Stimulated activated effector memory CD8-positive, alpha-beta T cell treated with anti-CD3 and anti-CD28 coated beads, Interleukin-12 subunit alpha, Interleukin-12 subunit beta, amount 100 ng/mL, for 72 hours (primary cell): ENCODE results near the gene ISOC2.
"Not testable (repeated sequence)": the region's sequence is repeated elsewhere in the genome, so short reads cannot be mapped to it uniquely, and the experiment has no call there.

ENCODE experiments used
- ATAC-seq: fragments of 150-1000 bp; cut with Tn5 transposase; 2 replicates; pipeline ENCODE4 v1.10.0; 2021
- DNase-seq, 2 donors: peaks; one replicate each; pipeline ENCODE4 v3.0.0; 2021 to 2022; ENCODE audit warnings: low spot score in 2 of 2
- H3K27ac Mint-ChIP-seq: one replicate; pipeline ENCODE4 v1.8.0; 2022; ENCODE audit warnings: mild to moderate bottlenecking, mixed read lengths
- H3K36me3 Mint-ChIP-seq: one replicate; pipeline ENCODE4 v1.8.0; 2022; ENCODE audit warnings: mild to moderate bottlenecking, mixed read lengths
- H3K4me1 Mint-ChIP-seq: one replicate; pipeline ENCODE4 v1.8.0; 2022; ENCODE audit warnings: mixed read lengths
- H3K4me3 Mint-ChIP-seq: one replicate; pipeline ENCODE4 v1.8.0; 2022; ENCODE audit warnings: mild to moderate bottlenecking, mixed read lengths
- H3K9me3 Mint-ChIP-seq: one replicate; pipeline ENCODE4 v1.8.0; 2022; ENCODE audit warnings: mixed read lengths

Gene ISOC2

GRCh38 chr19:55426042-55426441 is 35.4 kb downstream of the ISOC2 start:
- DNase-seq (no peak), ATAC-seq (no peak)
- H3K4me1 Mint-ChIP-seq, result peaks cover 6% of the 10 kb centered on the region
- no peaks in the 10 kb centered on the region for H3K9me3 Mint-ChIP-seq
- H3K4me3 Mint-ChIP-seq, result no peak overlapping the region
- H3K36me3 Mint-ChIP-seq, result no peaks in the 10 kb centered on the region
- H3K27ac Mint-ChIP-seq, result no peak overlapping the region

- ATAC-seq (no peak), DNase-seq (no peak)
- H3K36me3 Mint-ChIP-seq, result no peaks in the 10 kb centered on the region
- H3K9me3 Mint-ChIP-seq, result no peaks in the 10 kb centered on the region
- no peak overlapping the region for H3K4me3 Mint-ChIP-seq
- H3K27ac Mint-ChIP-seq, result no peak overlapping the region
- H3K4me1 Mint-ChIP-seq, result peaks cover 6% of the 10 kb centered on the region
Measured at GRCh38 chr19:55424518-55424917, 36.9 kb downstream of the ISOC2 start.

GRCh38 chr19:55423225-55424005 is 38.0 kb downstream of the ISOC2 start:
- Mint-ChIP-seq H3K36me3 (no peaks in the 10 kb centered on the region), H3K27ac (no peak overlapping the region), H3K4me1 (peaks cover 6% of the 10 kb centered on the region), H3K9me3 (no peaks in the 10 kb centered on the region), H3K4me3 (no peak overlapping the region)
- ATAC-seq, result no peak
- DNase-seq, result no peak

- peak; percentile 48 for ATAC-seq
- not testable (repeated sequence) for DNase-seq, H3K4me1 Mint-ChIP-seq, H3K36me3 Mint-ChIP-seq, H3K27ac Mint-ChIP-seq, H3K4me3 Mint-ChIP-seq, H3K9me3 Mint-ChIP-seq
Measured at GRCh38 chr19:55421281-55421680, 40.2 kb downstream of the ISOC2 start.

GRCh38 chr19:55419624-55420236 is 41.7 kb downstream of the ISOC2 start:
- H3K4me3 Mint-ChIP-seq, result no peak overlapping the region
- no peaks in the 10 kb centered on the region for H3K9me3 Mint-ChIP-seq
- ATAC-seq, result no peak
- no peaks in the 10 kb centered on the region for H3K36me3 Mint-ChIP-seq
- DNase-seq, result no peak
- H3K4me1 Mint-ChIP-seq, result peaks cover 6% of the 10 kb centered on the region
- no peak overlapping the region for H3K27ac Mint-ChIP-seq

- Mint-ChIP-seq H3K4me3 (no peak overlapping the region), H3K27ac (no peak overlapping the region), H3K9me3 (no peaks in the 10 kb centered on the region), H3K36me3 (no peaks in the 10 kb centered on the region), H3K4me1 (peaks cover 6% of the 10 kb centered on the region)
- no peak for DNase-seq
- no peak for ATAC-seq
Measured at GRCh38 chr19:55419103-55419502, 42.3 kb downstream of the ISOC2 start.

GRCh38 chr19:55418185-55418584 is 43.3 kb downstream of the ISOC2 start:
- Mint-ChIP-seq H3K36me3 (no peaks in the 10 kb centered on the region), H3K27ac (no peak overlapping the region), H3K4me1 (peaks cover 6% of the 10 kb centered on the region), H3K9me3 (no peaks in the 10 kb centered on the region), H3K4me3 (no peak overlapping the region)
- ATAC-seq, result peak; percentile 80
- DNase-seq, result peak; percentile 29 to 67

GRCh38 chr19:55410168-55410567 is 51.3 kb downstream of the ISOC2 start:
- peaks cover 29% of the 10 kb centered on the region for H3K4me1 Mint-ChIP-seq
- H3K9me3 Mint-ChIP-seq, result no peaks in the 10 kb centered on the region
- H3K27ac Mint-ChIP-seq, result no peak overlapping the region
- ATAC-seq (no peak), DNase-seq (no peak)
- no peak overlapping the region for H3K4me3 Mint-ChIP-seq
- H3K36me3 Mint-ChIP-seq, result peaks cover 34% of the 10 kb centered on the region

- not testable (repeated sequence) for ATAC-seq, H3K9me3 Mint-ChIP-seq, DNase-seq
- peak overlapping the region; percentile 87 for H3K4me3 Mint-ChIP-seq
- H3K36me3 Mint-ChIP-seq, result peaks cover 44% of the 10 kb centered on the region
- H3K4me1 Mint-ChIP-seq, result peaks cover 29% of the 10 kb centered on the region
- H3K27ac Mint-ChIP-seq, result peak overlapping the region; percentile 99
Measured at GRCh38 chr19:55409179-55409578, 52.3 kb downstream of the ISOC2 start.

GRCh38 chr19:55408533-55408872 is 52.9 kb downstream of the ISOC2 start:
- no peak for DNase-seq
- Mint-ChIP-seq H3K4me1 (peaks cover 29% of the 10 kb centered on the region), H3K4me3 (peak overlapping the region; percentile 87), H3K36me3 (peaks cover 51% of the 10 kb centered on the region), H3K27ac (peak overlapping the region; percentile 99), H3K9me3 (no peaks in the 10 kb centered on the region)
- no peak for ATAC-seq

GRCh38 chr19:55407800-55408532 is 53.5 kb downstream of the ISOC2 start:
- no peaks in the 10 kb centered on the region for H3K9me3 Mint-ChIP-seq
- DNase-seq, result peak; percentile 95 to 98
- peaks cover 34% of the 10 kb centered on the region for H3K4me1 Mint-ChIP-seq
- peak overlapping the region; percentile 87 for H3K4me3 Mint-ChIP-seq
- peak; percentile 94 for ATAC-seq
- H3K27ac Mint-ChIP-seq, result peak overlapping the region; percentile 99
- H3K36me3 Mint-ChIP-seq, result peaks cover 56% of the 10 kb centered on the region

- Mint-ChIP-seq H3K4me3 (peak within 1 kb of the TSS; percentile 87), H3K4me1 (peaks cover 37% of the 10 kb centered on the region), H3K27ac (peak within 1 kb of the TSS; percentile 99), H3K36me3 (peaks cover 61% of the 10 kb centered on the region)
- ATAC-seq, H3K9me3 Mint-ChIP-seq, DNase-seq: not testable (repeated sequence)
Measured at GRCh38 chr19:55407550-55407799, 54.0 kb downstream of the ISOC2 start, which contains the start of gene UBE2S. Gene UBE2S (minus strand): TSS chr19:55407788. CDS start chr19:55407589, 199 bp downstream.

- peaks cover 66% of the 10 kb centered on the region for H3K36me3 Mint-ChIP-seq
- ATAC-seq, result peak; percentile 2
- no peak for DNase-seq
Measured at GRCh38 chr19:55406826-55407549, 54.5 kb downstream of the ISOC2 start.

GRCh38 chr19:55406091-55406825 is 55.2 kb downstream of the ISOC2 start:
- ATAC-seq (no peak), DNase-seq (no peak)
- Mint-ChIP-seq H3K4me1 (peaks cover 37% of the 10 kb centered on the region), H3K27ac (peak overlapping the region; percentile 99), H3K36me3 (peaks cover 71% of the 10 kb centered on the region), H3K4me3 (peak overlapping the region; percentile 87), H3K9me3 (no peaks in the 10 kb centered on the region)

More at GRCh38 chr19:55406826-55407549, 54.5 kb downstream of the ISOC2 start:
- H3K4me3 Mint-ChIP-seq, result peak overlapping the region; percentile 87
- peaks cover 37% of the 10 kb centered on the region for H3K4me1 Mint-ChIP-seq
- H3K9me3 Mint-ChIP-seq, result no peaks in the 10 kb centered on the region
- peak overlapping the region; percentile 99 for H3K27ac Mint-ChIP-seq

- peaks cover 77% of the 10 kb centered on the region for H3K36me3 Mint-ChIP-seq
- ATAC-seq, result no peak
- peak overlapping the region; percentile 87 for H3K4me3 Mint-ChIP-seq
Measured at GRCh38 chr19:55405638-55406037, 55.8 kb downstream of the ISOC2 start.

More at GRCh38 chr19:55405638-55406037, 55.8 kb downstream of the ISOC2 start:
- peak overlapping the region; percentile 99 for H3K27ac Mint-ChIP-seq
- H3K9me3 Mint-ChIP-seq, result no peaks in the 10 kb centered on the region
- DNase-seq, result no peak
- H3K4me1 Mint-ChIP-seq, result peaks cover 37% of the 10 kb centered on the region
